ENCODE measurements around the gene LSAMP. TPM values are rescaled to one million over a fixed set of nuclear protein-coding genes. Genes with fewer than 3 reads are reported as not detected.

Gene LSAMP
- total RNA-seq, 2 donors from 2014 or later = 1.7 to 2.1 TPM

DNA sequence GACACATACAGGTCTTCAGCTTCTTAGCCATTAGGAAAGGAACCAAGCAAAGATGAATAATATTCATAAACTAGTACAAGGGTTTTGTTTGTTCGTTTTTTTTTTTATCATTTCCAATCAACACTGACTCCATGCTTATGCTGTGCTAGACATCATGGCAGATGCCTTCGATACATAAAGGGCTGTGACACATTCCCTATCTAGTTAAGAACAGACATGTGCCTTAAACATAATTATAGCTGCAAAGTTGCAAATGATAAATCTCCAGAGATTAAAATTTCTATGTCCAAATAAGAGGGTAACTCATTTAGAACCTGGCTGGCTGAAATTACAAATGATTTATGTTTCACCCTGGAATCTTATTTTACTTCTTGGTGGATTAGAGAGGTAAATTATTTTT, 386.4 kb downstream of the LSAMP start:
- no peaks in the 10 kb centered on the region for H3K36me3 ChIP-seq
- no peaks in the 10 kb centered on the region for H3K4me1 ChIP-seq
- H3K27me3 ChIP-seq = no peaks in the 10 kb centered on the region
- H3K27ac ChIP-seq = no peak overlapping the region
- TF ChIP-seq, protein P1, sequence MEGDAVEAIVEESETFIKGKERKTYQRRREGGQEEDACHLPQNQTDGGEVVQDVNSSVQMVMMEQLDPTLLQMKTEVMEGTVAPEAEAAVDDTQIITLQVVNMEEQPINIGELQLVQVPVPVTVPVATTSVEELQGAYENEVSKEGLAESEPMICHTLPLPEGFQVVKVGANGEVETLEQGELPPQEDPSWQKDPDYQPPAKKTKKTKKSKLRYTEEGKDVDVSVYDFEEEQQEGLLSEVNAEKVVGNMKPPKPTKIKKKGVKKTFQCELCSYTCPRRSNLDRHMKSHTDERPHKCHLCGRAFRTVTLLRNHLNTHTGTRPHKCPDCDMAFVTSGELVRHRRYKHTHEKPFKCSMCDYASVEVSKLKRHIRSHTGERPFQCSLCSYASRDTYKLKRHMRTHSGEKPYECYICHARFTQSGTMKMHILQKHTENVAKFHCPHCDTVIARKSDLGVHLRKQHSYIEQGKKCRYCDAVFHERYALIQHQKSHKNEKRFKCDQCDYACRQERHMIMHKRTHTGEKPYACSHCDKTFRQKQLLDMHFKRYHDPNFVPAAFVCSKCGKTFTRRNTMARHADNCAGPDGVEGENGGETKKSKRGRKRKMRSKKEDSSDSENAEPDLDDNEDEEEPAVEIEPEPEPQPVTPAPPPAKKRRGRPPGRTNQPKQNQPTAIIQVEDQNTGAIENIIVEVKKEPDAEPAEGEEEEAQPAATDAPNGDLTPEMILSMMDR (IDR thresholded peaks at IDR 0.05) = no peak
- no peak overlapping the region for H3K4me3 ChIP-seq
- no peak for DNase-seq (ENCODE audit: low spot score)
- no peaks in the 10 kb centered on the region for H3K9me3 ChIP-seq

DNA sequence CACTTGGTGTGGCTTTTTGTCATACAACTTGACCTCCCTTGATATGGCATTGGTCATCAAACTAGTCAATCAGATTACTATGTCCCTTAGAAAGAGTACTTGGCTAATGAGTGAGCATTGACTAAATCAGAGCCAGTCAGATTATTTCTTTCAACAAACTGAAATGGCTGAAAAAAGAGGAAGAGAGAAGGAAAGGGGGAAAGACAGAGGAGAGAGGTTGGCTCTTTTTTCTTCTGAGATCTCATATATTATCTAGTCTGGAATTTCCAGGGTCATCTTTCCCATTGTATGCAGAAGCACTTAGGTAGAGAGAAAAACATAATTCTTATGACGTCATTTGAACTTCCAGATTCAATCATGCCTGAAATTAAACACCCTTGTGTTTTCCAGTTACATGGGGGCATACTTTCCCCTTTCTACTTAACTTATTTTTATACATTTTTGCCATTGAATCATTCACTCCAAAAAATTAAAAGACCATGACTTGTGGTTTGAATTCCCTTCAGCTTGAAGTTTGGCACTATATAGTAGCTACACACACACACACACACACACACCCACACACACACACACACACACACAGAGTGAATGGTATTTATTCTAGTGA, 387.8 kb downstream of the LSAMP start:
- Histone ChIP-seq H3K4me1 (no peaks in the 10 kb centered on the region), H3K9me3 (no peaks in the 10 kb centered on the region), H3K4me3 (no peak overlapping the region), H3K27me3 (no peaks in the 10 kb centered on the region), H3K27ac (no peak overlapping the region), H3K36me3 (no peaks in the 10 kb centered on the region)
- TF ChIP-seq, protein P1 (IDR thresholded peaks at IDR 0.05) = no peak
- no peak for DNase-seq (ENCODE audit: low spot score)

DNA sequence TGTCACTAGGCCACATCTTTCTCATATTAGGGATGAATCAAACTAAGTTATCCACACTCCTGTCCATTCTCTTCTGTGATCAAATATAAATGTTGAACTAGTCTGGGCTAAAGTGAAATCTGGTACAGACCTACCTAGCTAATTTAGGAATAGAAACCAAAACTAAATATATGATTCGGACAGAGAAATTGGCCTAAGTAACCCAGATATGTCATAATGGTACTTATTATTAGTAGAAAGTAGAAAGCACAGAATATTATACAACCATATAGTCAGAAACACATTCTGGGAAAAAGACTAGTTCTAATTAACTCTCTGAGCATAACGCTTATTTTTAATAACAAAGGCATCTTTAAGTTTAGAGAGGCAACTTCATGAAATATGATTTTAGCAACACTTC, 389.0 kb downstream of the LSAMP start:
- TF ChIP-seq, protein P1 (IDR thresholded peaks at IDR 0.05) = no peak
- no peak for DNase-seq (ENCODE audit: low spot score)
- Histone ChIP-seq H3K27ac (no peak overlapping the region), H3K27me3 (no peaks in the 10 kb centered on the region), H3K9me3 (no peaks in the 10 kb centered on the region), H3K36me3 (no peaks in the 10 kb centered on the region), H3K4me3 (no peak overlapping the region), H3K4me1 (no peaks in the 10 kb centered on the region)

DNA sequence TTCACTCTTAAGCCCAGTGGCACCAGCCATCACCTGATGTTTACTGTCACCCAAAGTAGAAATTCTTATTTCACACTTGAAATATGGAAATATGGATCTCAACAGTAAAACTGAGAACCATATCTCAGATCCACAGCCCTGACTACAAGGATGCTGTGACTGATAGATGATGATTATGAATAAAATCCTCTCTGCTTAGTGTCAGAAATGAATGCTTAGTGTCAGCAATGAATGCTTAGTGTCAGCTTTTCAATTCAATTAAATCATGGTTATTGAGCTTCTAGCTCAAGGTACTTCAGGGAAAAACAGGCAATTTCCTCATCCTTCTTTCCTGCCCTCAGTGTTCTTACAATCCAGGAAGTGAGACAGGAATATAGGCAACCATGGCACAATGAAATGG, 392.3 kb downstream of the LSAMP start:
- no peaks in the 10 kb centered on the region for H3K9me3 ChIP-seq
- TF ChIP-seq, protein P1 (IDR thresholded peaks at IDR 0.05) = no peak
- no peak overlapping the region for H3K27ac ChIP-seq
- DNase-seq (ENCODE audit: low spot score) = no peak
- H3K4me3 ChIP-seq = no peak overlapping the region
- H3K27me3 ChIP-seq = no peaks in the 10 kb centered on the region
- no peaks in the 10 kb centered on the region for H3K36me3 ChIP-seq
- no peaks in the 10 kb centered on the region for H3K4me1 ChIP-seq

DNA sequence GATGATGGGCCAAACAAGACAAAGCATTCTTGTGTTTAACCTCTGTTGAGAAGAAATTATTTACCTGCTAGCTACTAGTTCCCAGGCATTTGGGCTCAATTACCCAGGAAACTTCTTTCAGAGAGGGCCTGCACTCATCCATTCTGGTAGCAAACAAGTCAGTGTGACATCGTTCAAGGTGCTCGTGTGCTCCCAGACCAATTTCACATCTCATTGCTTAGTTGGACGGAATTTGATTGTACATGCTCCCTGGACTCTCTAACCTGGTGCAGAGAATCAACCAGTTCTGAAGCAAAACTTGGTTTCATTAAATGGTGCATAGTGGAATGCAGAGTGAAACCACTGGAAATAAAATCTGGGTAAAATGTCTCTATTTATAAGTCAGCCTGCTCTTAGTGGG, 392.7 kb downstream of the LSAMP start:
- Histone ChIP-seq H3K4me1 (no peaks in the 10 kb centered on the region), H3K36me3 (no peaks in the 10 kb centered on the region), H3K9me3 (no peaks in the 10 kb centered on the region), H3K27ac (no peak overlapping the region), H3K27me3 (no peaks in the 10 kb centered on the region), H3K4me3 (no peak overlapping the region)
- TF ChIP-seq, protein P1 (IDR thresholded peaks at IDR 0.05) = no peak
- no peak for DNase-seq (ENCODE audit: low spot score)

DNA sequence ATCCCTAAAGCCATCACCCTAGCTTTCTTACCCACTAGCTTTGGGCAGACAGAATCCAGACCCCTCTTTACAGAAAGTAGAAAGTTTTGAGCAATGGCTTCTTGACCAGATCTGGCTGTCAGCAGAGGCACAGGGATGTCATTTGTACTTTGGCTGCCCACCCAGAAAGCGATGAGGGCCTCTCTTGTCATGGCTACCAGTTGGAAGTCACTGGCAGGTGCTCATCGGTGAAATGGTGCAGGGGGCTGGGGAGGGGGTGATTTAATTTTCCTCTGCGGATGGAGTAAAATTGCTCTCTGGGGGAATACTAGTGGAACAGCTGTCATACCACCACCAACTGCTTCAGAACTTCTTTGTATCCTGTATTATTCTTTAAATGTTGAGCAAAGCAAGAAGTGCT, 393.7 kb downstream of the LSAMP start:
- Histone ChIP-seq H3K27me3 (no peaks in the 10 kb centered on the region), H3K27ac (no peak overlapping the region), H3K4me1 (no peaks in the 10 kb centered on the region), H3K9me3 (no peaks in the 10 kb centered on the region), H3K4me3 (no peak overlapping the region), H3K36me3 (no peaks in the 10 kb centered on the region)
- DNase-seq (ENCODE audit: low spot score) = no peak
- TF ChIP-seq, protein P1 (IDR thresholded peaks at IDR 0.05) = no peak

All from right atrium auricular region (tissue), 2 donors.